HuH-7 (cell line): ENCODE measurements around the gene CABLES1.

Experiments
- DNase-seq: peaks from one replicate; pipeline ENCODE4 v3.0.0; 2011; ENCODE audit warnings: low spot score

CABLES1 gene

DNA sequence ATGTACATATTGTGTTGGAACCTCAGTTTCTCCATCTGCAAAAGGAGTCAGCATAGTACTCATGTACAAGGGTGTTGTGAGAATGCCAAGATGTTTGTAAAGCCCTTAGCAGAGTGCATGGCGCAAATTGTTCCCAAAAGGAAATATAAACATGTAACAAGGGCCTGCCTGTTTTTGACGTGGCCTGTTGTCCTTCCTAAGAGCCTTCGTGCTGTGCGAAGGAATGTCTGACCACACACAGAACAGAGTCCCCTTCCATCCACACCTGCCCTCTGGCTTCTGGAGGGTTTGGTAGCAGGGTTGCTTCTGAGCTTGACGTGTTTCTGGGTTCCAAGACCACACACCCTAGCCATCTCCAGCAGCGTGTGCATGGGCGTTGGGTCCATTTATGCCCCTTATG, 34.9 kb downstream of the CABLES1 start:
- DNase-seq: no peak

DNA sequence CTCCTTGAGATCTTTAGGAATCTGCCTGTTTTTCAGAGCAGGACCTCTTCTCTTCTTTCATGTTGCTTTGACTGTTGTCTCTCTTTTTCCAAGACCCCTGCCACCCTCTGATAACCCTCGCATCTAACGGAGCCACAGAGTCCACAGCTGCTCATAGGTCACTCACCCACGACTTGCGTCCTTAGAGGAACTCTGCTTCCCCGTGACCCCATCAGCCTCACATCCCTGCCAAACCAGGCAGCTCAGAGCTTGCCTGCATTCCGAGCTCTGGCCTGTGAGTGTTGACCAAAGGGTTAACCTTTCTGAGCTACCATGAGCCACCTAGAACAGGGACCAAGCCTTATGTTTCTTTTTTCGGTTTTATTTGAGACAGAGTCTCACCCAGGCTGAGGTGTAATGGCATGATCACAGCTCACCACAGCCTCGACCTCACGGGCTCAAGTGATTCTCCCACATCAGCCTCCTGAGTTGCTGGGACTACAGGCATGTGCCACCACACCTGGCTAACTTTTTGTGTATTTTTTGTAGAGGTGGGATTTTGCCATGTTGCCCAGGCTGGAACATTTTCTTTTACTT, 36.4 kb downstream of the CABLES1 start:
- DNase-seq: no peak

DNA sequence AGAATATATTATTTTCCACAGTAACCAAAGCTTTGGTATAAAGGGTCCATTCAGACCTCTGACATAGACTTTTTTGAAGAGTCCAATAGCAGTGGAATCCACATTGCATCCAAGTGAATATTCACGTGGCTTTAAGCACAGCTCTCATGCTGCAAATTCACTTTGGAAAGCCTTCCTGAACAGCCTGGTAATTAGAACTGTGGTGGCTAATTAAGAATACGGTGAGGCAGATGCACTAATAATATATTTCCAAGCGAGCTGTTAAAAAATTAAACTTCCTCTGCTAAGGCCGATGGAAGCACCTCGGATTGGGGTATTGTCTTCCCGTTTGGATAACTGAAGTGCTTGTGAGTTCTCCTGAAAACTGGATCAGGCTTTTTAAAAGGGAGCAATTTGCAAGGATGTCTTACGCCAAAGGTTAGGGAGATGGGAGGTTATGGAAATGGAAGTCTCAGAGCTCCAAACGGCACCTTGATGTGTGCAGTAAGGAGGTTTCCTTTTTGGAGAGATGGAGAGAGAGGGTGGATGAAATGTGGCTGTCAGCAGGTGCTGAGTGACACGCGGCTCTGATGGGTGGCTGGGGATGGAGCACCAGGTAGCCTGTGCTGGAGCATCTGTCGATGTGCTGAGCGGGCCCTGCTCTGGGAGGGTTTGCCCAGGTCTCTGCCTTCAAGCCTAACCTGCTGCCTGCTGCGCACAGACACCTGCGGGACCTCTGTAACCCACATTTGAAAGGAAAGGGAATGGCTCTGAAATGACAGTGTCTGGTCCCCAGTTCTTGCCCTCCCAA, 37.5 kb downstream of the CABLES1 start:
- DNase-seq: no peak

DNA sequence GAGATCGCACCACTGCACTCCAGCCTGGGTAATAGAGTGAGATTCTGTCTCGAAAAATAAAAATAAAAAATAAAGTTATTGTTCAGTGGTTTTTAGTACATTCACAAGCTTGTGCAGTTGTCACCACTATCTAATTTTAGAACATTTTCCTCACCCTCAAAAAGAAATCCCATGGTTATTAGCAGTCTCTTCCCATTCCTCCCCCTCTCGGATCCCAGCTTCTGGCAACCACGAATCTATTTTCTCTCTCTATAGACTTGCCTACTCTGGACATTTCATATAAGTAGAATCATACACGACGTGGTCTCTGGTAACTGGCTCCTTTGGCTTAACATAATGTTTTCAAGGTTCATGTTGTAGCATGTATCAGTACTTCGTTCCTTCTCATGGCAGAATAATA, 38.6 kb downstream of the CABLES1 start:
- no peak for DNase-seq

DNA sequence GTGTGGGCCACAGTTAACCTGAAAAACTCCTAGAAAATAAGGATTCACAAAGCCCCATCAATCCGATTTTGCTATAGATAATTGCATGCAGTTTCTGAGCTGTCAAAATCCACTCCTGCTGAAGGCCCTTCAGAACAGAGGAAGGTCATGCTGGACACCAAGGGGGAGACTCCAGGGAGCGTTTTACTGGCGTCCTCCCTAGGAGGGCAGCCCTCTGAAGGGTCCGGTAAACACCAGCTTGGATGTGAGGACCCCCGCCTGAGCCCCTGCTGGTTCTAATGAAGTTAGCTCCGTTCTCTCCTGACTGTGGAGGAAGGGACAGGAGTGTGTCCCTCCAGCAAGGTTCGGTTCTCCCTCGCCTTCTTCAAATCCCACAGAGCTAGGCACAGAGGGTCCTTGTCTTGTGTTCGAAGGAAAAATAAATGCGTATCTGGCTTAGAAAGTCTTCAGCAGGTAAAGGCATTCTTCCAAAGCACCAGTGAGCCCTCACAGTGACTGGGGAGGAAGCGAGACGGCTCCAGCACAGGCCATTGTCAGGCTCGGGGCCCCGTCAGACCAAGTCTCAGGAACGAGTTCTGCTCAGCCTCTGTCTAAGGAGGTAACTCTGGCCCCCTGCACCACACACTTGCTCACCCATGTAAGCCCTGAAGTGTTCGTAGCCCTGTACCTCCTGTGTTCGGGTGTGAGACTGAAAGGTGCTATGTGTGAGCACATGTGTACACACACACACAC, 41.6 kb downstream of the CABLES1 start:
- no peak for DNase-seq

DNA sequence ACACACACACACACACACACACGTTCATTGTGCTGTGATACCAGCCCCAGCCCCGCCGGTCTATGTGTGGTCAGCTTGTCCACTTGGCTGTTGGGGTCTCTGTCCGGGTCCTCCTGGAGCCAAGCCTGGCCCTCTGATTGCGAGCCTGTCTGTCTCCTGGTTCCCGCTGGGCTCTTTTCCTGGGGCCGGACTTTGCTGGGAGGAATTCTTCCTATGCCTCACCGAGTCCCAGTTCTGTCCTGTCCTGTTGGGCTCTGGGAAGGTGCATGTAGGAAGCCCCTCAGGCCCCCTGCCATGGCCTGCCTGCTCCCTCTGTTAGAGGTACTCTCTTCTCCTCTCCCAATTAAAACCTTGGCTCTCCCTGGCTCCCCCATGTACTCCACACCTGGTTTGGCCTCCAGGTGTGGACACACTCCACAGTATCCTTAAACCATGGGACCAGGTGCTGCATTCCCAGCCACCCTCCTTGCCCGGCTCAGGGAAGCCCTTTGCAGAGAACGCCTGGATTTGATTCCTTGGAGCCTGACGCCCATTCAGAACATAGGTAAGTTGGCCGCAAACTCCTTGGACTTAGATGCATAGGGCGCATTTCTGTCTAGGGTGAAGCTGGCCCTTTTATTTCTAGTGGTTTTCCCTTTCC, 42.3 kb downstream of the CABLES1 start:
- no peak for DNase-seq

DNA sequence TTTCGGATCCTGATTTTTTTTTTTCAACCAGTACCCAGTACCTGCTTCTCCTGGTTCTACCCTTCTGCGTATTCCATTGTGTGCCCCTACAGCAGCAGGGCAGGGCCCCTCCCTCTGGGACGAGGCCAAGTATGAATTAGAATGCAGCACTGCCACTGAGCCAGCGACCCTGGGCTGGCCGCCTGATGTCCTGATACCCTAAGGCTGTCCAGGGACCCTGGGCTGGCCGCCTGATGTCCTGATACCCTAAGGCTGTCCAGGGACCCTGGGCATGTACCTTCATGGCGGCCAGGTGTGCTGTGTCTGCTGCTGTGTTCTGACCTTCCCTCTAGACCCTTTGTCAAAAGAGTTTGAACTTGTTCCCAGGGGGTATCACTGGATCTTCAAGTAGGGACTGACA, 42.9 kb downstream of the CABLES1 start:
- no peak for DNase-seq

DNA sequence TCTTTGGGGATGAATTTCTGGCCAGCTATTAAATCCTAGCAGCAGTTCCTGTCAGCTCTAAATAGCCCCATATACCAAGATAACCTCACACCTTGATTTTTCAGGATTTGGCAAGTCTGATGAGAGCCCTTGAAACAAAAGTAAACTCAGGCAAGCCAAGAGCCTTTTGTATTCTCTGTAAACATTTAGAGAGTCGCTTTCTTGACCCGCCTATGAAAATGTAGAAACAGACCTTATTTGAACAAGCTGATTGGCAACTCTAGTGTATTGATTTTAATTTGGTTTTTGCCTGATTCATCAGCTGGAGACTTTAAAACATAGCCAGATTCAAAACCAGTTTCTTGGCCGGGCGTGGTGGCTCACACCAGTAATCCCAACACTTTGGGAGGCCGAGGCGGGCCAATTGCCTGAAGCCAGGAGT, 43.4 kb downstream of the CABLES1 start:
- peak; percentile 17 for DNase-seq

DNA sequence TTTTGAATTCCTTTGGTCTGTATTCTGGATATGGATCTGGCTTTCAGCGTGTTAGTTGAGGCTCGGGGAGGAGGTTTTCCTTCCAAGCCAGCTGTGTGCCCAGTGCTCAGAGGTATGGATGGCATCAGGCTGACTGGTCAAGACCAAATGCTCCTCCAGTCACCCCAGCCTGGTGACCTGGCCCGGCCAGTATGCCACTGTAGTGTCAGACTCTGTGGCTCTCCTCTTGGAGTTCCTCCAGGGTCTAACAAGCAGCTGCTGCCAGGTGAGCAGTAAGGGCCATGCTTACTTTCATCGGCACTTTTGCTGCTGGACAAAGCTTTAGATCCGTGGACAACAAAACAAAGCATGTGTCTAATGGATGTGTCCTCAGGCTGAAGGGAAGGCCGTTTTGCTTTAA, 44.1 kb downstream of the CABLES1 start:
- DNase-seq: no peak

DNA sequence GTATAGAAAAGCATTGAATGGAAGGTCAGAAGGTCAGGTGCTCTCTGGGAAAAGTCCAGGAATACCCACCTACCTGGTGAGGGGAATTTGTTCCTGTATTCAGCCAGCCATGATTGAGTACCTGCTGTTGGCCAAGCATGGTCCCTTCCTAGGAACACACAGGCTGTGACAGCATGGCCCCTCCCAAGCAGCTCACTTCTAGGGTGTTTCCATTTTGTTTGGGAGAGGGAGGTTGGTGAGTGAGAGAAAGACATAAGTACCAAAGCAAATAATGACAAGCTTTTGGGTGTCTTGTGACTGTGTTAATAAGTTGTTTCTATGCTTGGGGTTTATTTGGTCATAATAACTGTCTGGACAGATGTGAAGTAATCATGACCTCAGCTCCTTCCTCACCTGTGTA, 46.3 kb downstream of the CABLES1 start:
- no peak for DNase-seq

DNA sequence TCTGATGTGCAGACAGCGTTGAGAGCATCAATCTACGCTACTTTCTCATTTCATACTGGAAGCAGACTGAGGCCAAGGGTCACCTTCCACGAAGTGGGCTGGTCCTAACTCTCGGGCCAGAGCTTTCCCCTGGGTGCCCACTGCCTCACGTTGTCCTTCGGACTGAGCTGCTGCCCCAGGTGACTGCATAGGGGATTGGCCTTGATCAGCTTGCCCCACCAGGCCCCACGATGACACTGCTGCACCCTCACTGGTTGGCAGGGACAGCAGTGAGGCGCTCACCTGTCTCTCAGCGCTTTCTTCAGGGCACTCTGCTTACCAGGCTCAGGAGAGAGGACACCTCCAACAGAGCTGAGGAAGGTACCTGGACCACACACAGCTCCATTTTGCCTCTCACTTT, 47.3 kb downstream of the CABLES1 start:
- no peak for DNase-seq

DNA sequence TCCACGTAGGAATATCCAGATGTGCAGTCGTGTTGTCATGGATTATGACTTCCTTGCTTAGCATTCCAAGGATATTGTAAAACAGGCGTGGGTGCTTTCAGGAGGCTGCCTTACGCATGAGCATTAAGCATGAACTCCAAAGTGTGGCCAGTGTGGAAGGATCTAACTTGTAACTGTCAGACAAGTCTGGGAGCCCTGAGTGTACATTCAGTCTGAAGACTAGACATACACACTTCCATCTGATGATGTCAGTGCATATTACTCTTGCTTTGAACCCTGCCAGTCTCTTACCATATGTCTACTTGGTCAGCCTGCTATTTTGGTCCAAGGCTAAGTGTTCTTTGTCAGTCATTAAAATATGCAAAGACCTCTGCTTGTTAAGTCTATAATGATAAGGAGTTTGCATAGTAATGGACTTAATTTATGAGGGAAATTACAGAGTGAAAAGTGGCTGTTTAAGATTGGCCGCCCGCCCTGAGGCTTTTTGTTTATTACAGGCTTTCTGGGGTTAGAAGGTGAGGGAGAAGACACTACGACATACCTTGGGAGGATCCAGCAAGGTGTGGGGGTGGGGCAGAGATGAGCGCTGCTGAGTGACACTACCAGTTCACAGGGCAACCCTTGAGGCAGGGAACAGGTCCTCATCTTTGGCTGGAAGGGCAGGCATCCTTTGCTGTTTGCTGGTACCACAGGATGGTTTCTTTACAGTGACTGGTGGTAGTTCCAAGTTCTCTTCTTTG, 48.3 kb downstream of the CABLES1 start:
- DNase-seq: no peak

DNA sequence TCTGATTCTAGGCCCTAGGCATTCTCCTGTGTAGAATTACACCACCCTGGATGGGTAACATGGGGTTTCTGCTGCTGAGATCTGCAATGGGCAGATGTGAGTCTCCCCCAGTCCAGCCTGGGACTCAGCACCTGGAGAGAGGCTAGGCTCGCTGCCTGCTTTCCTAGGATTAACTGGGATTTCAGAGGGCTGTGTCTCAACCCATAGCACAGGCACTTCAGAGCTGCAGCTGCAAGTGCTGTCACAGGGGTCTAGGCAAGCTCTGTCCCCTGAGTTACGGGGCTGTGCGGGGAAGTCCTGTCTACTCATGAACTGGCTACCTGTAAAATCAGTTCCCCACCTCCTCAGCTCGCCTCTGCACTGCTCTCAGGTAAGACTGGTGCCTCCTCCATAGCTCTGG, 51.5 kb downstream of the CABLES1 start:
- no peak for DNase-seq

DNA sequence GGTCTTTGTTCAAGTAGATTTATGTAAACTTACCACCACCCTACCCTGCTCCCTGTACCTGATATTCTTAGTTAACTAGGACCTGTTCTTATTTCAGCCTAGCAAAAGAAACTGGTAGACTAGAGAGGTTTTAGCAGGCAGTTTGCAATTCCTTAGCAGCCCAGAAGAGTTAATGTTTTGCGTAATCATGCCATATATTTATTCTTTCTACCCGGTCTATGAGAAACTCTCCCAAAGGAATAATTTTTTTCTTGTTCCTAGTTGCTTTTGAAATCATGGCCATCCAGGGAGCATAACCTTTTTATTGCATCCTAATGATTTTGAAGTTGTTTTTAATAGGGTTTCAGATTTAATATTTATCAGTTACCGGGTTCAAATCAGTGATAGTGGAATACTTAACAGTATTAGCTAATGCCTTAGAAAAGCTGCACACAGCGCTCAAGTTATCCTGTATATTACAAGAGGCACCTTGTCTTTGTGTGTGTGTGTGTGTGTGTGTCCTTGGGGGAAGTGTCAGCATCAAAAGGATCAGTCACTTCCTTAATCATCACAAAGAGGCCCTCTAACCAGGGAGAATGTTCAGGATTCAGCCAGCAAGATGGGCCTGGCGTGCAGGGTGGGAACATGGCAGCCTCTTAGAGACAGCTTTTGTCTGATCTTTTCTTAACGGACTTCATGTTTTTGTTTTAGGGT, 52.9 kb downstream of the CABLES1 start:
- DNase-seq: no peak

DNA sequence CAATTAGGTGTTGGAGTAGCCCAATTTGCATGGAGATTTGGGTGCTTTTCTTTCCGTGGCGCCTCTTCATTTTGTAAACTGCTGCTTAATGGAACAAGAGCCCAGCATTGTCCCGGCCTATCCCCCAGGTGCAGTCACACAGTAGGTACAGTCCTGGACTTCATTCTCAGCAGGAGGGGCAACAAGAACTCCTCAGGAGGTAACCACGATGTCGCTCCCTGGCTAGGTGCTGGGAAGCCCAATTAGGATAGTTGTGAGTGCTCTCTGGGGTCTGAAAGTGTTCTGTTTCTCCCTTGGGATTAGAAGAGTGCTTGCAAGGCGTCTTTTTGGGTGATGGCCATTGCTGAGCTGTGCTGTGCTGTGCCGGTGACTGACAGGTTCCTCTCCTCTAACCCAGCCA, 53.8 kb downstream of the CABLES1 start:
- DNase-seq: no peak

DNA sequence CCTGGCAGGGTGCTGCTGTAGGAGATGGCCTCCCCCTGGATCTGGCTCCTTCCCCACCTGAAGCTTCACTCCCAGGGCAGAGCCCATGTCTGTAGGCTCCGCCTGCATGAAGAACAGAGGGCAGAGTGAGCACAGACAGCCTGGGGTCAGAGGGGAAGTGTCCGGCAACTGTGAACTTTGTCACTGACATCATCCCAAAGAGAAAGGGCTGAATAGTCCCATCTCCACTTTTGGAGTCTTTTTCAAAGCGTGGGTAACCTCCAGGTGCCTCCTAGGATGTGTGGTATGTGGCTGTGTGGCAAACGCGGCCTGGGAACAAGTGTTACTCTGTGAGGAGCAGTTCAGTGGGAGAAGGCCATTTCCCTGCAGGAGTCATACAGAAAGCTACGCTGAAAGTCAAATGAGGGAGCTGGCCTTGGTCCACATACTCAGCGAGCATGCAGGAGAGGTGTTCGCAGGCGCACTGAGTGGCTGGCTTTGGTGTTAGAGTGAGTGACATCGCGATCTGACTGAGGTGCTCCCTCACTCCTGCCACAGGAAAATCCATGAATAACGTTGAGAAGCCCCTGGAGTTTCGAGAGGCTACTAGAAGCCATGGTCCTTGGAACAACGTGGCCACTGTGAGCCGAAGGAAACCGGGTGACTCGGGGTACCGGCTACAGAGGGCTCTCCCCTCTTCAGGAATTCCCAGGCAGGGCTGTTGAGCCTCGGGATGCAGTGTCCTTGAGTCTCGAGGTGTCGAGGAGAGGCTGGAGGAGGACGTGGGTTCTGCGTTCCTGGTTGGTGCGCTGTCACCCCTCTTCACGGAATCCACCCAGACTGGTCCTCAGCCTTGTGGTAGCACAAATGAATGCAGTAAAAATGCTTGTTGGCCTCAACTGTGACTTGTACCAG, 54.7 kb downstream of the CABLES1 start:
- no peak for DNase-seq

DNA sequence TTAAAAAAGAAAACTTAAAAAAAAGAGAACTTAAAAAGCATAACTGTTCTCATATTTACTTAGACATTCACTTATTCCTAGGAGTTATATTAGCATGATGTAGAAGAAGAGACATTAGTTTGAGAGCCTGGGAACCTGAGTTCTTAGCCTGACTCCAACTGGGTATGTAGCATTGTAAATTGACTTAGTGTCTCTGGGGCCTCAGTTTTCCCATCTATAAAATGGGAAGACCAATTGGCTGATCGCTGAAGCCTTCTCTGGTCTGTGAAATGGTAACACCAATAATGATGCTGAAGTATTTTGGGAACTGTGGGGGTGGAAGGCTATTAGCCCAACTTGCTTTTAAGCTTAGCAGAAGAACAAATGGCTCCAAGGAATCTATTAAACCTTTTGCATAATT, 55.9 kb downstream of the CABLES1 start:
- DNase-seq: no peak

DNA sequence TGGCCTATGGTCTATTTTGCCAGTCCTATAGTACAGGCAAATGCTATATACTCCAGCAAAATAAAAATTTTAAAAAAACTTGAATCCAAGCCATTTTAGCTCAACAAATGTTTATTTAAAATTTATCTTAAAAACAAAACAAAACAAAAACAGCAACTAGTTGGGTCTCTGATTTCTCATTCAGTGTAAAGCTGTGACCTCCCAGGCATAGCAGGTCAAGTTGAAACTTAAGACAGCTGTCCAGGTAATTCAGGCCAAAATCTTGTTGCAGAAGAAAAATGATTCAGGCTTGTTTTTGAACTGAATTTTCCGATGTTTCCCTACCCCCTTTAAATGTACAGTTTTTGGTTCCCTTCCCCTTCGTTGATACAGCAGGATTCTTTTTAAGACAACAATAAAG, 58.5 kb downstream of the CABLES1 start:
- no peak for DNase-seq

DNA sequence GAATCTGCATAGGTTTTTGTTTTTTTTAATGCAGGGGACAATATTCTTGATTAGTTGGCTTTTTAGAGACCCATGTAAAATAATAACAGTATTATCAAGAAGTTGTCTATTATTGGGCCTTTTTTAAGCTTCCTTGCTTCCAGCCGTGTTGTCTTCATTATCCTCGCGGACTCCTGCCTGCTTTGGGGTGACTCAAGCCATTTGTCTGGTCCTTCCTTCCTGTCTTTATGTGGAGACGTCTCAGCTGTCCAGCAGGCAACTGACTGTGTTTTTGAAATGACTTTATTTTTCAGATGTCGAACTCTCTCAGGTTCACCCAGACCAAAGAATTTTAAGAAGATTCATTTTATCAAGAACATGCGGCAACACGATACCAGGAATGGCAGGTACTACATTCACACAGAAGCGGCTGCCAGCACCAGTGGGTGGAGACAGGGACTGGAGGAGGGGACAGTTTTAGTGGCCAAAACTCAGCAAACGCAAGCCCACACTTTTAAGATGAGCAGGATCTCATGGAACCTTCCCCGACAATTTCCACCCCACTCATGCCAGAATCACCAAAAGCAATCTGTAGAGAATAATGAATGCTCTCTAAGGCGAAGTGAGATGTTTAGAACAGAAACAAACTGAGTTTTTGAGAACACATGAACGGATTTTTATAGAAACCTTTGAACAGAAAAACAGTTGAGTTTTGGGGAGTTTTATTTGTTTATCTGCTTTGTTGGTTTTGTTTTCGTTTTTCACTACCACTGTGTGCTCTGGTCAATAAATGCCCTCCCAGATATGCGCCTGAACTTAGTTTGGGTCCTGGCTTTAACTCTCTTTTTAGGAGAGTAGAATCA, 59.1 kb downstream of the CABLES1 start:
- no peak for DNase-seq
